Measurements from ENCODE around the gene BCL2L13.
"Not testable (repeated sequence)": the region's sequence is repeated elsewhere in the genome, so short reads cannot be mapped to it uniquely, and the experiment has no call there.

The BCL2L13 gene

GRCh38 chr22:17684245-17684644 lies 45.7 kb downstream of the BCL2L13 start:
- DNase-seq (ENCODE audit: extremely low spot score, insufficient read length, low read depth) (no peak), FAIRE-seq (no peak)

- FAIRE-seq, result no peak
- no peak for DNase-seq (ENCODE audit: extremely low spot score, insufficient read length, low read depth)
Observed at GRCh38 chr22:17692841-17693240, 54.3 kb downstream of the BCL2L13 start.

GRCh38 chr22:17694193-17694592 lies 55.6 kb downstream of the BCL2L13 start:
- FAIRE-seq (no peak), DNase-seq (ENCODE audit: extremely low spot score, insufficient read length, low read depth) (no peak)

GRCh38 chr22:17694752-17695151 lies 56.2 kb downstream of the BCL2L13 start:
- no peak for DNase-seq (ENCODE audit: extremely low spot score, insufficient read length, low read depth)
- no peak for FAIRE-seq

DNA sequence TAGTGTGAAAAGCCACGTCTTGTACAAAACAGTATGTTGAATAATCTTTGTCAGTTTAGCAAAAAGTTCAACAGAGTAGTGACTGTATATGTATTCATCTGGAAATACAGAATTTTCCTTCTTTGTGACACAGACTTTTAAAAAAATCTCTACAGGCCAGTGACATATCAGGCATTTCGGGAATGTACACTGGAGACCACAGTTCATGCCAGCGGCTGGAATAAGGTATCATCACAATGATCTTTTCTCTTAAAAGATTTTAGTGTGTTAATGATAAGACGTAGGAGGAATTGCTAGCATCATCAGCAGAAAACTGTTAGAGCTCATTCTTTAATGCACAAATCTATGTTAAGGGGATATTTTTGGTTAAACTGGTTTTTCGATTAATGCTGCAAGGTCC lies 57.4 kb downstream of the BCL2L13 start:
- no peak for FAIRE-seq

DNA sequence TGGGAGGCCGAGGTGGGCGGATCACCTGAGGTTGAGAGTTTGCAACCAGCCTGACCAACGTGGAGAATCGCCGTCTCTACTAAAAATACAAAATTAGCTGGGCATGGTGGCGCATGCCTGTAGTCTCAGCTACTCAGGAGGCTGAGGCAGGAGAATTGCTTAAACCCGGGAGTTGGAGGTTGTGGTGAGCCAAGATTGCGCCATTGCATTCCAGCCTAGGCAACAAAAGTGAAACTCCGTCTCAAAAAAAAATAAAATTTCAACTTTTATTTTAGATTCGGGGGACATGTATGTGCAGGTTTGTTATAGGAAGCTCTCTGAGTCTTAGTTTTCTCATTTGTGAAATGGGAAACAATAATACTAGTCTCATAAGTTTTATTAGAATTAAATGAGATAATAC lies 58.6 kb downstream of the BCL2L13 start:
- DNase-seq (ENCODE audit: extremely low spot score, insufficient read length, low read depth); FAIRE-seq: not testable (repeated sequence)

More for the DNA sequence above, 57.4 kb downstream of the BCL2L13 start:
- DNase-seq (ENCODE audit: extremely low spot score, insufficient read length, low read depth), result no peak

- FAIRE-seq; DNase-seq (ENCODE audit: extremely low spot score, insufficient read length, low read depth): not testable (repeated sequence)
Observed at GRCh38 chr22:17698276-17698675, 59.7 kb downstream of the BCL2L13 start.

DNA sequence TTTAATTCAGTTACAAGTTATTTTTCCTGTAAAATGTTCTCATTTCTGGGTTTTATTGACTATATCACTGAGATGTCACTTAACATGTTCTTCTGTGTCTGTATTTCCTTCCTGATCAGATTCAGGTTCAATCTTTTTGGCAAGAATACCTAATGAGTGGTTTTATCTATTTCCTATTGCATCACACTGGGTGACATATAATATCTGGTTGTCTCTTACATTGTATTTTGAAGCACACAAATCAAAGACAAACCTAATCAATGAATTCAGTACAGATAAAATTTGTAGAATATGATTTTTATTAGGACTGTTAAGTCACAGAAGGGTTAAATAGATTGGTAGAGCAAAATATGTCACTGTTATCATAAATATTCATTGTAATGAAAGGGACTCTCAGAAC lies 60.4 kb downstream of the BCL2L13 start:
- DNase-seq (ENCODE audit: extremely low spot score, insufficient read length, low read depth) (no peak), FAIRE-seq (no peak)

DNA sequence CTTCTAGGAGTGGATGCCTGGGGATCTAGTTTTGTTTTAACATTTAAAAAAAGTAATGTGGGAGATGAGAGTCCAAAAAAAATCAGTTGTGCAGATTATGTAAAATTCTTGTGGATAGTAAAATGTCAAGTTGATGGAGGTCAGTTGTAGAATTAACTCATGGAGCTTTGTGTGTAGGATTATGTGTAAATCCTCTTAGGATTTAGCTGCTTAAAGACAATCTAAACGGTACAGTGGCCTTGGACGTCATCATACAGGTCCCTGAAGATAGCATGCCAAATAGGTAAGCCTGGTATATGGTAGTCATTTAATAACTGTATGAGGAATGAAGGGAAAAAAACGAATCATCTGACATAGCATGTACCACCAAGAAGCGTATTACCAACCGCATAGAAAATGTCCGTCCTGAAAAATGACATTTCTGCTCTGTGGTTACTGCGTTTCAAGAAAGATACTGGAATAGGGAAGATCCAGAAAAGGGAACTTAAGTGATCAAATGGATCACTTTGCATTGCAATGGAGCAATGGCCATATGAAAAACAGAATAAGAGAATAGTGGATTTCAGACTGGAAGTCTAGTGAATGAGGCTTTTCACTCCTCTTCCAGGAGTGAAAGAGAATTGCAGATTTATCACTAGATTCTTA lies 61.3 kb downstream of the BCL2L13 start:
- FAIRE-seq (no peak), DNase-seq (ENCODE audit: extremely low spot score, insufficient read length, low read depth) (no peak)

GRCh38 chr22:17700778-17701177 lies 62.2 kb downstream of the BCL2L13 start:
- DNase-seq (ENCODE audit: extremely low spot score, insufficient read length, low read depth) (no peak), FAIRE-seq (no peak)

DNA sequence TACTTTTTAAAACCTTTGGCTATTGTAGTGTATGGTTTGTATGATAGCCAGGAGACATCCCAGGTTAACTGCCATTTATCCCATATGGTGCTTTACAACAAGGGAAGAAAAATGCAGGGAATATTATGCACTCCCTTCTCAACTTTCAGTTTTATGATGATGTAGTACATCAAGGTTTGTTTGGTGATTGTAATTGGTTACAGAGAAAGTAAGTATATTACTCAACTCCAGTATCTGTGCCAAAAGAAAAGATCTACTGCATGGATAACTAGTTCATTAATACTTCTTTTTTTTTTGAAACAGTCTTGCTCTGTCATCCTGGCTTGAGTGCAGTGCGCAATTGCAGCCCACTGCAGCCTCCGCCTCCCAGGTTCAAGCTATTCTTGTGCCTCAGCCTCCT lies 65.3 kb downstream of the BCL2L13 start:
- DNase-seq (ENCODE audit: extremely low spot score, insufficient read length, low read depth), result no peak

DNA sequence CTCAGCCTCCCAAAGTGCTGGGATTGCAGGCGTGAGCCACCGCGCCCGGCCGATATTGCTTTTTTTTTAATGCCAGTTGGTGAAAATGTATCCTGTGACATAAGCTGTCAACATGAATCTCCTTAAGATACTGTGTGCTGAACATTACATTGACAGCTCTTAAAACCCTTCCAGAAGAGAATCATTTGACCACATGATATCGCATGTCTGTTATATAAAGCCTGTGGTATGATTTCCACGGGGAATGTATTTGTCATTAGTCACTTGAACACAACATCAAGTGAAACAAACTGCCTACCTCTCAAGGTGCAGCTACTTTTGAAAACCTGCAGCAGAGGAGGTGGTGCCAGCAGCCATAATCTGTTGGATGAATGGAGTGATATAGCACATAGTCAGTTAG lies 67.0 kb downstream of the BCL2L13 start:
- FAIRE-seq (no peak), DNase-seq (ENCODE audit: extremely low spot score, insufficient read length, low read depth) (no peak)

More for the DNA sequence above, 65.3 kb downstream of the BCL2L13 start:
- FAIRE-seq, result no peak

DNA sequence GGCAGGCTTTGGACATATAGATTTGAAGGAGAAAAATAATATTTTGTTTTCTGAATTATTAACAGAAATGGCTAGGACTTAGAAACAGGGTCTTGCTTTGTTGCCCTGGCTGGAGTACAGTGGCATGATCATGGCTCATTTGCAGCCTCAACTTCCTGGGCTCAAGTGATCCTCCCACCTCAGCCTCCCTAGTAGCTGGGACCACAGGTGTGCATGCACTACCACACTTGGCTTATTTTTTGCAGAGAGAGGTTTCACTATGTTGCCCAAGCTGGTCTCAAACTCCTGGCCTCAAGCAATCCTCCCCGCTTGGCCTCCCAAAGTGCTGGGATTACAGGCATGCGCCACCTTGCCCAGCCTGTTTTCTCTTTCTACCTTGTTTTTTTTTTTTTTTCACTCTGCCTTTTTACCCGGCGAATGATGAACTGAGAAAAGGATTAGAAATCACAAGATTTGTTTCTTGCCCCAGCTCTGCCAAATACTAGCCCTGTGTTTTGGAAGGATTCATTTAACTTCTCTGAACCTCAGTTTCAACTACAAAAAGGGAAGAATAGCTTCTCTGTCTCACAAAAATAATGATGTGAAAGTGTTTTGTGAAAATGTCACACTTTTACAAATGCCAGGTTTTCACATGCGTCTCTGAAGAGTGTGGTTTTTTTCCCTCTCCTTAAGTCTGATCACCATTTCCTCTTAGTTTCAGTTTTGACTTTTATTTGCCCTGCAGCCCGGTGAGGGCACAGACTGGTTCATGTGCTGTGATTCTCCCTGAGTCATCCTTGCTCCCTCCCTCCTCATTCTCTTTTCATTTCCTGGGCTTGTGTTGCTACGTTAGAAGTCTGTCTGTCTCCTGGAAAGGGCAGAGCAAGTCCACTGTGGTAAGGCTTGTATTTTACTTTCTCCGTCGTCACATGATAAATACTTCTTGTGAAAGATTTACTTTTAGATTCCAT lies 67.7 kb downstream of the BCL2L13 start:
- FAIRE-seq (peak; percentile 90), DNase-seq (ENCODE audit: extremely low spot score, insufficient read length, low read depth) (peak; percentile 11)

- FAIRE-seq, result no peak
- no peak for DNase-seq (ENCODE audit: extremely low spot score, insufficient read length, low read depth)
Observed at GRCh38 chr22:17706947-17707346, 68.4 kb downstream of the BCL2L13 start.

DNA sequence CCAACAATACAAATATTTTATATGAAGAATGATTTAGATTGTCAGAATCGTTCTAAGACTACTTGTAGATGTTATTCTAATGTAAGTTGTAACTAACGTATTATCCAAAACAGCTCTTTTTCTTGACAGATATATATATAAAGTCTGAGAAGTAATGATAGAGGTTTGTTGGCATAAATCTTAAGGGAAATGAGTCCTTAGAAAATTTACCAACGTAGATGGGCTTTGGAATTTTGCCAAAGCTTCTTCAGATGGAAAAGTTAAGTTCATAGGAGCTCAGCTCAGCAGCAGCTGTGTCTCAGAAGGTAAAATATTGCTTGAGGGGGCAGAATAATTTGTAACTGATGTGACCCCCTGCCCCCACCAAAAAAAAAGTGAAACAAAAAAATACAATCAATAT lies 69.0 kb downstream of the BCL2L13 start:
- FAIRE-seq (no peak), DNase-seq (ENCODE audit: extremely low spot score, insufficient read length, low read depth) (no peak)

GRCh38 chr22:17710023-17710422 lies 71.5 kb downstream of the BCL2L13 start:
- no peak for FAIRE-seq
- DNase-seq (ENCODE audit: extremely low spot score, insufficient read length, low read depth), result no peak

DNA sequence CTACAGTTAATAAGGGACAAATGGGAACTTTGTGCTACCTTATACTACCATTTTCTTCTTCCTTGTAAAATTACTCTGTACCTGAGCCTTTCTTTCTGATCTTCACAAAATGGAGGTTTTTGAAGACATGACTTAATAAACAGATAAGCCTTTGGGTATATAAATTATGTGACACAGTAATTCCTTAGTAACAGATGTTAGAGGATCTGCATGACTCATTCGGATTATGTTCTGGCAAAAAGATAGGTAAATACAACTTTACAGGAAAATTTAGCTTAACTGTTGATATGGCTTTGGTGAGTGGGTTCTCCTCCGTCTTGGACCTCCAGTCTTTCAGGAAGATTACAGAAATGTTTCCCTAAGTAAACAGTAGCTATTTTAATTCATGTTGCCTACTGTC lies 73.9 kb downstream of the BCL2L13 start:
- FAIRE-seq, result no peak
- no peak for DNase-seq (ENCODE audit: extremely low spot score, insufficient read length, low read depth)

DNA sequence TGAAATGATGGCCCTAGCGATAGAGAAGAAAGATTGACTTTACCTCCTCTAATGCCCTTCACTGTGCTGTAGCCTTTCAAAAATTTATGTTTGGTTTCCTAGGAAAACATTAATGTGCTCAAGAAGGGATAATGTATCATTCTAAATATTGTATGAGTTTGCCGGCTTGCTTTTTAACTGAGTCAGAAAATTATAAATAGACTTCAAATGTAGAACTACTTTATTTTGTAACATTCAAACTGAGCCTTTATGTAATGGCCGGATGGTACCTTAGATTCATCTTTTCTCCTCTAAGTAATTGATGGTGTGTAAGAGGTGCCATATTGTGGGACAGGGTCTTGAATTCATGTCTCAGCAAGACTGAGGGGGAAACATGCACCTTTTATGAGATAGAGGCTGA lies 78.0 kb downstream of the BCL2L13 start:
- DNase-seq (ENCODE audit: extremely low spot score, insufficient read length, low read depth) (no peak), FAIRE-seq (no peak)

DNA sequence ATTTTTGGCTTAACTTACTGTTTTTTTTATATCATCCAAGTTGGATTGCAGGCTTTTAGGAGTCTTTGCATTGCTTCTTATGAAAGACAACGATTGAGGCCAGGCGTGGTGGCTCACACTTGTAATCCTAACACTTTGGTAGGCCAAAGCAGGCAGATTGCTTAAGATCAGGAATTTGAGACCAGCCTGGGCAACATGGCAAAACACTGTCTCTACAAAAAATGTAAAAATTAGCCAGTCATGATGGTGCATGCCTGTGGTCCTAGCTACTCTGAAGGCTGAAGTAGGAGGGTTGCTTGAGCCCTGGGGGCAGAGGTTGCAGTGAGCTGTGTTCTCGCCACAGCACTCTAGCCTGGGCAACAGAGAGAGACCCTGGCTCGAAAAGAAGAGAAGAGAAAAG lies 79.2 kb downstream of the BCL2L13 start:
- no peak for DNase-seq (ENCODE audit: extremely low spot score, insufficient read length, low read depth)

GRCh38 chr22:17719911-17720310 lies 81.4 kb downstream of the BCL2L13 start:
- no peak for DNase-seq (ENCODE audit: extremely low spot score, insufficient read length, low read depth)
- FAIRE-seq, result no peak

More for the DNA sequence above, 79.2 kb downstream of the BCL2L13 start:
- FAIRE-seq, result no peak

- no peak for FAIRE-seq
Observed at GRCh38 chr22:17724241-17724640, 85.7 kb downstream of the BCL2L13 start.

More at GRCh38 chr22:17724241-17724640, 85.7 kb downstream of the BCL2L13 start:
- DNase-seq (ENCODE audit: extremely low spot score, insufficient read length, low read depth), result no peak
